GM12892 (cell line): Measurements from ENCODE around the gene NPHP3.

Source experiments
- DNase-seq: peaks from one replicate; pipeline ENCODE4 v3.0.0; 2011; ENCODE audit not compliant: insufficient read length
- FAIRE-seq: peaks from 2 replicates; lab custom pipeline; 2011; peaks lifted over from hg19 to GRCh38; lab: Jason Lieb, UNC
- POLR2A ChIP-seq: IDR thresholded peaks from 2 replicates; pipeline ENCODE4 v1.6.1; 2011; ENCODE audit warnings: low read depth, low read length, control low read depth
- POLR2AphosphoS5 ChIP-seq: IDR thresholded peaks from 2 replicates; pipeline ENCODE4 v1.6.1; 2011; ENCODE audit warnings: low read depth, low read length, control low read depth
- TAF1 ChIP-seq: IDR thresholded peaks from 2 replicates; pipeline ENCODE4 v1.6.1; 2011; ENCODE audit warnings: low read depth, mild to moderate bottlenecking, control low read depth, low read length, borderline replicate concordance

Gene NPHP3

DNA sequence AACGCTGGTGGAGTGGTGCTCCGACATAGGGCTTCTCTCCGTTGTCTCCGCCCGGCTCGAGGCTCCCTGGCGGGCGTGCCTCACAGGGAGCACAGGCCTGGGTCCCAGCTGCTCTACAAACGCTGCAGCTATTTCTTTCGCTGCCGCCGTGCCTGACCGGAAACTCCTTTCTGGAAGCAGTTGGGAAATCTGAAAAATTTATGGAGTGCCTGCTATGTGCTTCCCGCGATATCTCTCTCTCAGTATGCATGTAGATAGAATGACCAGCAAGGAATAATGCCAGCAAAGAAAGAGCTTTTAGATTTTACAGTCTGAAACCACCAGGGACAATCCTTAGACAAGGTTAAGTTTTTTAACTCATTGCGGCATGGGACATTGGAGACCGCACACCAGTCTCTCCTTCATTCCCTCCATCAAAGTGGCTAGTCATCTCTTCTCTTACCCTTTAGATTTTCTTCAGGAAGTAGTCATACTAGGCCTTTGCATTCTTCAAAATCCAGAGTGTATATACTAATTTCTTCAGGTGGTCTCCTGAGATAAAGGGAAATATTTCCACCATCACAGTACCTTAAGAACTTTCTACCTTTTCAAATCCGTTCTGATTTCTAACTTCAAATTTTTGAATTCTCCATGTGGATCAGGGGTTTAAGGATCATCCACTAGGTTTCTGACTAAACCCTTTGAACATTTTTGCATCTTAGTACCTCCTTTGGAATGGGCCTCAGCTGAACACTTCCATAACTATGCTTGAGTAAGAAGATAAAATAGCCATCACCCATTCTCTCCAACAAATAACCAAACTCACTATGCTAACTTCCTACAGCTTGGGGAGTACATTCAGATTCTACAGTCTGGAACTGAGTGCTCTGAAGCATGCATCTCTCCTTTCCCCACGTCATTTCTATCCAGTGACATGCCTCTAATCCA is 1.1 kb upstream of the NPHP3 start:
- TF ChIP-seq POLR2AphosphoS5: no peak
- no peak for TF ChIP-seq POLR2A
- TF ChIP-seq TAF1: no peak

DNA sequence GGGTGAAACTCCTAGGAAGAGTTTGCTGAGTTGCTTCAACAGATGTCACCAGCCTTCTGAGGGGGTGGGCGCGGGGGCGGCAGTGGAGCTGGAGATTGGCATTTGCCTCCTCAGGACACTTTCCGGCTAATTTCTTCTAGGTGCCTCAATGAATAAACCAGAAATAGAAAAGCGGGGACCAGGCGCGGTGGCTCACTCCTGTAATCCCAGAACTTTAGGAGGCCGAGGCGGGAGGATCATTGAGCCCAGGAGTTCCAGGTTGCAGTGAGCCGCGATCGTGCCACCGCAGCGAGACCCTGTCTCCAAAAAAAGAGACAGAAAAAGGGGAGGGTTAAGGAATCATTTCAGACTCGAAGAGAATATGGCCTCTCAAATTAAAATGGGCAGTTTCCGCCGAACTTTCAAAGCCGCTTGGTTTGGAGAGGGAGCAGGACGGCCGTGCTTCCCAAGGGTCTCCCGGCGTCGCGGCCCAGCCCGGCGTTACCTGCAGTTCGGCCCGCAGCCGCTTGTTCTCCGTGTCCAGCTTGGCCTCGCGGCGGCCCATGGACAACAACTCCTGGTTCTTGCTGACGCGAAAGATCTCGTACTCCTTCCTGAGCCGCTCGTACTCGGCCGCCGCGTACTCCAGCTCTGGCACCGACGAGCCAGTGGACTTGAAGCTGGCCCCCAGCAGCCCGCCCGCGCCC is 587 bp downstream of the NPHP3 start:
- no peak for FAIRE-seq
- no peak for DNase-seq
- TF ChIP-seq TAF1 (no peak), POLR2A (no peak), POLR2AphosphoS5 (no peak)

More for the DNA sequence above, 1.1 kb upstream of the NPHP3 start:
- FAIRE-seq: peak; percentile 14
- DNase-seq: no peak

DNA sequence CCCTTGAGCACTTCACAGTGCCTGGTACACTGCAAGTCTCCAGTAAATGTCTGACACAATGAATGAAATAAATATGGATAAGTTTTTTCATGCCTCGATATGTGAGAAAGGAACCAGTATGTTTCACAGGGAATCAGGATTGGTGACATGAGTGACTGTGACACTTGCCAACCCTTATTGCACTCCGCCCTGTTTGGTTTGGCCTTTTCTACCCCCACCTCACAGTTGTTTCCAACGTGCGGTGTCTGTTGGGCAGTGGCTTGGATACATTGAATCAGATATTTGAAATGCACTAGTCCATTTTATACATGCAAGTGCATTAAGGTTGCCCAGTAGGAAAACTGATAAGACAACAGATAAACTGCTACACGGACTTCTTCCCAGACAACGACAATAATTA is 2.0 kb downstream of the NPHP3 start:
- DNase-seq (no peak), FAIRE-seq (no peak)
- no peak for TF ChIP-seq POLR2AphosphoS5
- TF ChIP-seq TAF1: no peak
- no peak for TF ChIP-seq POLR2A

DNA sequence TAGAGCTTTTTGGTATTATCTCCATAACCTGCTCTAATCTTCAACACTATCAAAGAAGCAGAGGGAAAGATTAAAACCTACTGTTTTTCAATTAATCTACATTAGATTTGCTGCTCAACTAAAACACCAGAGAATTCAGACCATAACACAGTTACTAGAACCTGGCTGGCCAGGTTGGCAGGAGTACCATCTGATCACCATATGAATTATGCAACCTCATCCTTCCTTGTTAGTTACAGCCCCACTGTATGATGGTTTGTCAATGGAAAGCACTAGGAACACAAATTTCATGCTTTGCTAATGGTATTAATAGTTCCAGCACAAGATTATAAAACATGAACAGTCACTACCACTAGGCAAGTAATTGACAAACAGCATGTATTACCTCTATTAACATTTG is 5.8 kb downstream of the NPHP3 start:
- DNase-seq (no peak), FAIRE-seq (peak; percentile 72)
- TF ChIP-seq POLR2AphosphoS5 (no peak), TAF1 (no peak), POLR2A (no peak)

DNA sequence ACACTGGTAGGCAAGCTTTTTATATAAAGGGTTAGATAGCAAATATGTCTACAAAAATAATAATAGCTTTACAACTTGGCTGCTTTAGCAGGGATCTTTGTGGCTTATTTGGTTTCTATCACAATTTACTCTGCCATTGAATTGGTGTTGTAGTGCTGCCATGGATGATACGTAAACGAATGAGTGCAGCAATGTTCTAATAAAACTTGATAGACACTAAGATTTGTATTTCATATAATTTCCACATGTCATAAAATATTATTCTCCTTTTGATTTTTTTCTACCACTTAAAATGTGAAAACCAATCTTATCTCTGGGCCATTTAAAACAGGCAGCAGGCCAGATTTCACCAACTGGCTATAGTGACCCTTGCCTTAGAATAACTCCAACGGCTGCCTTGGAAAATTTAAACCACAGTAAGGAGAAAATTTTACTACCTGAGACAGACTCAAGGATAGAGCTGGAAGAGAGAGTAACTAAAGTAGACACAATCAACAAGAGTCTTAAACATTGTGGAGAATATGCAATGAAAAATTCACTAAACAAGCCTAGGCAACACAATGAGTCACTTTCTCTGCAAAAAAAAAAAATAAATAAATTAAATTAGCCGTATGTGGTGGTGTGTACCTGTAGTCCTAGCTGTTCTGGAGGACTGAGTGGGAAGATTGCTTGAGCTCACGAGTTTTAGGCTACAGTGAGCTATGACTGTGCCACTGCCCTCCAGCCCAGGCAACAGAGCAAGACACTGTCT is 8.1 kb downstream of the NPHP3 start:
- no peak for TF ChIP-seq POLR2AphosphoS5
- TF ChIP-seq POLR2A: no peak
- no peak for TF ChIP-seq TAF1
- no peak for DNase-seq
- no peak for FAIRE-seq

DNA sequence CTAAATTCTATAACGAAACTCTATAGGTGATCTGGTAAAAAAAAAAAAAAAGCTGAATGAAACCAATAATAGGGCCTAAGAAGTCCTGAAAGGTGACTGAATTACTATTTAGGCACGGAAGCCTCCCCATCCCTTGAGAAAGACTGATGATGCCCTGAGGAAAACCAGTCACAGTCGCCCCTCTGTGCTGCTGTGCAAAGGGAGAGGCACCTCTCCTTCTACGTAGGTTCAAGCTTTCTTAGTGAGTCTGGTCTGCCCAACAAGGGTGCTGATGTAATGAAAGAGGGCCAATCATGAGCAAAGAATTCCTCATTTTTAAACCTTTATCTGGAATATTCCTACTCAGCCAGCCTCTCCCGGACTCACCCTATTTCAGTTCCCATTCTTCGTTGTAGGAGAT is 11.9 kb downstream of the NPHP3 start:
- FAIRE-seq (no peak), DNase-seq (no peak)
- TF ChIP-seq POLR2A: no peak
- no peak for TF ChIP-seq POLR2AphosphoS5
- TF ChIP-seq TAF1: no peak

DNA sequence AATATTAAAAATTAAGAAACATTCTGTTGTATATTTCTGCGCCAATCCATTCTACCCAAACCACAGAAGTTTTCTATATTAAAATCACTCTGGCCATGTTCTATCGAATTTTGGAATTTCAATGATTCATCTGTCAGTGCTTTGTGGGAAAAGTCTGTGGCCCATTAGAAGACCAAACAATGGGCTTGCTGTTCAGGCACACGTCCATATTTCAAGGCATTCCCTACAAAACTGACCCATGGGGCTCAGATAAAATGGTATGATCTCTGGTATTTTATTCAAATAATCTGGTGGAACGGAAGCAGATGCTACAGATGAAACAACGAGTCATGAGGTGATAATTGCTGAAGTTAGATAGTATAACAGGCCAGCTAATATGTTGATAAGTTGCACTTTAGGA is 12.4 kb downstream of the NPHP3 start:
- TF ChIP-seq TAF1 (no peak), POLR2A (no peak), POLR2AphosphoS5 (no peak)
- no peak for FAIRE-seq
- no peak for DNase-seq

DNA sequence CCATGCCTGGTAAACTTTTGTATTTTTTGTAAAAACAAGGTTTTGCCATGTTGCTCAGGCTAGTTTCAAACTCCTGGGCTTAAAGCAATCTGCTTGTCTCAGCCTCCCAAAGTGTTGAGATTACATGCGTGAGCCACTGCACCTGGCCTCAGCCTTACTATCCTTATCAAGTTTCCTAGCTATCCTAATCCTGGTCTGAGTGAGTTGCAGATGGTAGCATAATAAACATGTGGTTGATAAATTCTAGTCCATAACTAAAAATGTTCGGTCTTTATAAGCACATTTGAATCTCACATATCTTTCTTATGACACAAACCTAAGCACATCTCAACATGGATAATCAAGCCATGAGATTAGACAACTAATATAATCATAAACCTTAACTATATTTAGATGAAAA is 18.5 kb downstream of the NPHP3 start:
- no peak for FAIRE-seq
- no peak for DNase-seq
- TF ChIP-seq TAF1 (no peak), POLR2A (no peak), POLR2AphosphoS5 (no peak)

DNA sequence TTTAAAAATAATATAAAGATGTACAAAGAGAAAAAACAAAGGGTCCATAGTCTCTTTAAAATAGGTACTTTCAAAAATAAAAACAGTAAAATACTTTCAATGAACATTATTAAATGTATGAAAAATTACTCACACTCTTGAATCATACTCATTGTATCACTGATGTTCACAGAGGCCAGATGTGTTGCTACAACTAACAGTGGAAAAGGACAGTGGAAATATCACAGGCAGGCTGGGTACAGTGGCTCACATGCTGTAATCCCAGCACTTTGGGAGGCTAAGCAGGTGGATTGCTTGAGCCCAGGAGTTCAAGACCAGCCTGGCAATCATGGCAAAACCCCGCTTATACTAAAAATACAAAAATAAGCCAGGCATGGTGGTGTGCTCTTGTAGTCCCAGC is 26.8 kb downstream of the NPHP3 start:
- DNase-seq: no peak
- no peak for FAIRE-seq
- no peak for TF ChIP-seq POLR2A
- no peak for TF ChIP-seq POLR2AphosphoS5
- no peak for TF ChIP-seq TAF1

DNA sequence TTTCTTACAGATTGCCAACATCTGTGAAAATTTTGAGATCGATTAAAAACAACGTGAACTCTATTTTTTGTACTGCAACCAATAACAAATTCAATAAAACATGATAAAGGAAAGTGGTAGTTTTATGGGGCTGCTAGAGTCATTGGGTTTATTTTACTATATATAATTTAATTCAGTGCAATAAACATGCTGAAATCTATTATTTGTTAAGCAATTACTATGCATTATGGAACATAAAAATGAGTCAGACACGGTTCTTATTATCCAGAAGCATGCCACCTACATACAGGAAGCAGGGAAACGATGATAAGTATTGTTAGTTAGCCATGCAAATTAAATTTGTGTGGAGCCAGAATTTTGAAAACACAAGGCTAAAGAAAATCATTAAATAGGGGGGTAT is 27.2 kb downstream of the NPHP3 start:
- TF ChIP-seq TAF1: no peak
- TF ChIP-seq POLR2A: no peak
- no peak for TF ChIP-seq POLR2AphosphoS5
- FAIRE-seq: no peak
- no peak for DNase-seq

DNA sequence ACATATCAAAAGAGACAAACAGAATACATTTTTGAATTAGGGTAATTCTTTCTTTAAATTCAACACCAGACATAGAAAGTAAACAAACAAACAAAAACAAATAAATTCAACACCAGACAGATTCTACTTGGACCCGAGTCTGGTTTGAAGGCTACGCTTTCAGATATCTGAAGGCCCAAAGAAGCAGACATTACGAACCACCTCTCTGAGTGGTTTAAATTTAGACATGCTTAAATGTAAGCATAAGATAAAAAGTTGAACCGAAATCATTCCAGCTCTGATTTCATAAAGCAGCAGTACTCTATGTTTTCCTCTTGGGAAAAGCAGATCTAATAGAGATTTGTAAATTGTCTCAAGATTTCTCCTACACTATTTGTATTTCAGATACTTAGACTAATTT is 32.2 kb downstream of the NPHP3 start:
- no peak for DNase-seq
- TF ChIP-seq TAF1: no peak
- TF ChIP-seq POLR2AphosphoS5: no peak
- no peak for TF ChIP-seq POLR2A
- FAIRE-seq: no peak

DNA sequence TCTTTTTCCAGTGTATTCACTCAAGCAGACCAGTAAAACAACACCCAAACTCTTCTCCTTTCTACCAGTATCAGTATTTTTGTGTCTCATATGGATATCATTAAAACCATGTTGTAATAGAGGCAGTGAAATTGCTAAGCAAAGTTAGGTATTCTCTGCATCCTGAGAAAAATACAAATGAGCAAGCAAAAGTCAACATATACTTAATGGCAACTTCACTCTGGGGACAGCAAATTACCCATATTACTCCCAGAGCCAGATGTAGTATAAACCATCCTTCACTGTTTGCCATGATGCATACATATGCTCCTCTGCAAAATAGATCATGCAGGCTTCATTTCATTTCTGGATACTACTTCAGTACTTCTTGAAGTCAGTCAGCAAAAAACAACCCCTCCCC is 40.0 kb downstream of the NPHP3 start:
- no peak for TF ChIP-seq TAF1
- FAIRE-seq: no peak
- no peak for DNase-seq
